Calu3 (cell line): ENCODE data around the gene NOVA2. TPM values are rescaled to one million over a fixed set of nuclear protein-coding genes. Genes with fewer than 3 reads are reported as not detected.

Source experiments
- BruUV-seq: library from RNA; stranded (reverse); fragments of 400-500 nt; replicated peaks from 2 replicates; lab custom pipeline; 2021; lab: Mats Ljungman, UMichigan
- CTCF ChIA-PET: fragments of 300-600 bp; sonication (Branson Sonifier 250); formaldehyde crosslinking; loops from one replicate; lab custom pipeline; 2022; ENCODE audit warnings: antibody characterized with exemption; lab: Charles Lee
- DNase-seq: peaks from one replicate; pipeline ENCODE4 v3.0.0; 2022
- H3K27ac Mint-ChIP-seq: one replicate; pipeline ENCODE4 v1.8.0; 2022; ENCODE audit warnings: mixed read lengths; ENCODE audit not compliant: unreplicated experiment
- H3K27me3 Mint-ChIP-seq: one replicate; pipeline ENCODE4 v1.8.0; 2022; ENCODE audit warnings: mixed read lengths; ENCODE audit not compliant: unreplicated experiment
- H3K36me3 Mint-ChIP-seq: one replicate; pipeline ENCODE4 v1.8.0; 2022; ENCODE audit warnings: mild to moderate bottlenecking, moderate library complexity, mixed read lengths; ENCODE audit not compliant: insufficient read depth, unreplicated experiment
- H3K4me1 Mint-ChIP-seq: one replicate; pipeline ENCODE4 v1.8.0; 2022; ENCODE audit warnings: mild to moderate bottlenecking, low read depth, mixed read lengths; ENCODE audit not compliant: unreplicated experiment
- H3K4me3 Mint-ChIP-seq: one replicate; pipeline ENCODE4 v1.8.0; 2022; ENCODE audit warnings: mild to moderate bottlenecking, low read depth, moderate library complexity, mixed read lengths; ENCODE audit not compliant: unreplicated experiment
- H3K9me3 Mint-ChIP-seq: one replicate; pipeline ENCODE4 v1.8.0; 2022; ENCODE audit warnings: low read depth, mixed read lengths; ENCODE audit not compliant: unreplicated experiment
- CTCF ChIP-seq: fragments of 200-600 bp; IDR thresholded peaks from one replicate; pipeline ENCODE4 v1.8.0; 2022; ENCODE audit warnings: antibody characterized with exemption; ENCODE audit not compliant: unreplicated experiment
- intact Hi-C: fragments of 100-400 bp; cut with micrococcal nuclease; formaldehyde crosslinking; loops from one replicate; pipeline ENCODE4 v1.10.0; 2022; ENCODE audit not compliant: unreplicated experiment
- total RNA-seq: library from RNA; stranded (reverse); gene quantifications from 2 replicates; pipeline ENCODE4 v1.2.3, GENCODE V29; 2022

NOVA2 gene
- total RNA-seq, 1 experiment from 2014 or later: not detected

GRCh38 chr19:45911291-45911690 lies 62.4 kb downstream of the NOVA2 start:
- no peak for TF ChIP-seq CTCF
- H3K4me1 Mint-ChIP-seq: no peaks in the 10 kb centered on the region
- intact Hi-C loops: no loop called here
- peaks cover 62% of the 10 kb centered on the region for H3K27me3 Mint-ChIP-seq
- no peak for DNase-seq
- no peak overlapping the region for H3K27ac Mint-ChIP-seq
- no TSS peak for BruUV-seq
- H3K36me3 Mint-ChIP-seq: no peaks in the 10 kb centered on the region
- CTCF ChIA-PET: no interaction called here
- no peaks in the 10 kb centered on the region for H3K9me3 Mint-ChIP-seq
- H3K4me3 Mint-ChIP-seq: no peak overlapping the region

GRCh38 chr19:45908956-45909355 lies 64.7 kb downstream of the NOVA2 start:
- TF ChIP-seq CTCF: no peak
- CTCF ChIA-PET: no interaction called here
- Mint-ChIP-seq H3K27ac (no peak overlapping the region), H3K9me3 (no peaks in the 10 kb centered on the region), H3K27me3 (peaks cover 67% of the 10 kb centered on the region), H3K36me3 (no peaks in the 10 kb centered on the region), H3K4me3 (no peak overlapping the region), H3K4me1 (no peaks in the 10 kb centered on the region)
- DNase-seq: no peak
- intact Hi-C loops: no loop called here
- BruUV-seq: no TSS peak

DNA sequence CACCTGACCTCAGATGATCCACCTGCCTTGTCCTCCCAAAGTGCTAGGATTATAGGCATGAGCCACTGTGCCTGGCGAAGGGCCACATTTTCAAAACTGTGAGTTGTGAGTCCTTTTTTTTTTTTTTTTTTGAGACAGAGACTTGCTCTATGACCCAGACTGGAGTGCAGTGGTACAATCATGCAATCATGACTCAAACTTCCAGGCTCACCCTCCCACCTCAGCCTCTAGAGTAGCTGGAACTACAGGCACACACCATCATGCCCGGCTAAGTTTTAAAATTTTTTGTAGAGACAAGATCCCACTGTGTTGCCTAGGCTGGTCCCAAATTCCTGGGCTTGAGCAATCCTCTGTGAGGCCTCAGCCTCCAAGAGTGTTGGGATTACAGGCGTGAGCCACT lies 67.4 kb downstream of the NOVA2 start:
- H3K27me3 Mint-ChIP-seq: peaks cover 47% of the 10 kb centered on the region
- DNase-seq: no peak
- no peak overlapping the region for H3K27ac Mint-ChIP-seq
- CTCF ChIA-PET: interaction anchor here (0.7 kb wide), 1 partner anchor 33 kb away, joined by 3 read pairs; no protein-coding TSS in a partner anchor
- no peak overlapping the region for H3K4me3 Mint-ChIP-seq
- no peak for TF ChIP-seq CTCF
- no peaks in the 10 kb centered on the region for H3K4me1 Mint-ChIP-seq
- no peaks in the 10 kb centered on the region for H3K9me3 Mint-ChIP-seq
- no TSS peak for BruUV-seq
- intact Hi-C loops: no loop called here
- H3K36me3 Mint-ChIP-seq: peaks cover 19% of the 10 kb centered on the region

DNA sequence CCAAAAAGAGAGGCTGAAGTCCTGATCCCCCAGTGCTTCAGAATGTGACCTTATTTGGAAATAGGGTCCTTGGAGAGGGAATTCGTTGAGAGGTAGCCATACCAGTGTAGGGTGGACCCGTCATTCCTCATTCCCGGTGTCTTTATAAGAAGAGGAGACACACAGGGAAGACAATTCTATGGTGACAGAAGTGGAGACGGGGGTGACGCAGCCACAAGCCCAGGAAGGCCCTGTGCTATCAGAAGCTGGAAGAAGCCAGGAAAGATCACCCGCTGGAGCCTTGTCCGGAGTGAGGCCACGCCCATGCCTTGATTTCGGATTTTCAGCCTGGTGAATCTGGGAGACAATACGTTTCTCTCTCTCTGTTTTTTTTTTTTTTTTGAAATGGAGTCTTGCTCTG lies 68.7 kb downstream of the NOVA2 start:
- Mint-ChIP-seq H3K36me3 (peaks cover 25% of the 10 kb centered on the region), H3K9me3 (no peaks in the 10 kb centered on the region), H3K27me3 (peaks cover 34% of the 10 kb centered on the region), H3K4me1 (no peaks in the 10 kb centered on the region), H3K4me3 (no peak overlapping the region), H3K27ac (no peak overlapping the region)
- TF ChIP-seq CTCF: no peak
- BruUV-seq: no TSS peak
- intact Hi-C loops: no loop called here
- CTCF ChIA-PET: no interaction called here
- no peak for DNase-seq
